DMS114 treated with DMSO at 0.1 percent for 48 hours (cell line): ENCODE results near the gene IPCEF1.
"Not testable (repeated sequence)": the region's sequence is repeated elsewhere in the genome, so short reads cannot be mapped to it uniquely, and the experiment has no call there.

Source experiments
- DNase-seq: peaks from one replicate; lab custom pipeline; 2025; ENCODE audit not compliant: unreplicated experiment; lab: John Stamatoyannopoulos, UW

Gene IPCEF1

GRCh38 chr6:154341336-154341735, 15.3 kb downstream of the IPCEF1 start:
- no peak for DNase-seq

GRCh38 chr6:154337406-154338005, 19.1 kb downstream of the IPCEF1 start:
- DNase-seq = no peak

GRCh38 chr6:154334147-154334546, 22.5 kb downstream of the IPCEF1 start:
- DNase-seq = not testable (repeated sequence)

GRCh38 chr6:154331750-154332149, 24.9 kb downstream of the IPCEF1 start:
- DNase-seq = no peak

GRCh38 chr6:154329350-154330170, 27.0 kb downstream of the IPCEF1 start:
- DNase-seq = no peak

GRCh38 chr6:154327313-154327712, 29.3 kb downstream of the IPCEF1 start:
- not testable (repeated sequence) for DNase-seq

GRCh38 chr6:154325142-154325541, 31.5 kb downstream of the IPCEF1 start:
- no peak for DNase-seq

GRCh38 chr6:154320181-154320580, 36.4 kb downstream of the IPCEF1 start:
- DNase-seq = no peak

- DNase-seq = no peak
These were observed 37.3 kb downstream of the IPCEF1 start for GRCh38 chr6:154319231-154319858.

- no peak for DNase-seq
These were observed 37.9 kb downstream of the IPCEF1 start for GRCh38 chr6:154318721-154319120.

GRCh38 chr6:154316131-154316530, 40.5 kb downstream of the IPCEF1 start:
- DNase-seq = no peak

- no peak for DNase-seq
These were observed 42.5 kb downstream of the IPCEF1 start for GRCh38 chr6:154314084-154314483.

GRCh38 chr6:154308986-154309385, 47.6 kb downstream of the IPCEF1 start:
- DNase-seq = no peak

- DNase-seq = no peak
These were observed 48.7 kb downstream of the IPCEF1 start for GRCh38 chr6:154307696-154308425.

GRCh38 chr6:154307147-154307546, 49.5 kb downstream of the IPCEF1 start:
- not testable (repeated sequence) for DNase-seq

GRCh38 chr6:154306696-154307095, 49.9 kb downstream of the IPCEF1 start:
- DNase-seq = no peak

GRCh38 chr6:154304191-154304590, 52.4 kb downstream of the IPCEF1 start:
- no peak for DNase-seq

- not testable (repeated sequence) for DNase-seq
These were observed 53.0 kb downstream of the IPCEF1 start for GRCh38 chr6:154303642-154304041.

- DNase-seq = no peak
These were observed 54.5 kb downstream of the IPCEF1 start for GRCh38 chr6:154301839-154302752.

- DNase-seq = no peak
These were observed 55.4 kb downstream of the IPCEF1 start for GRCh38 chr6:154301086-154301625.
